HepG2 (cell line): ENCODE results near the gene ZDHHC14. TPM values are rescaled to one million over a fixed set of nuclear protein-coding genes. Genes with fewer than 3 reads are reported as not detected.

ENCODE experiments used
- ATF6 ChIP-seq: sonication (generic); formaldehyde crosslinking; conservative IDR thresholded peaks from 2 replicates; pipeline ENCODE4 v1.4.0; 2020; ENCODE audit warnings: missing genetic modification reagents
- CBX2 ChIP-seq, 2 experiments: fragments of 200-600 bp in 1 of 2; sonication (generic); formaldehyde crosslinking in 1 of 2; IDR thresholded peaks; 2 replicates each; pipeline versions ENCODE4 v1.7.0 to v1.8.1; 2018 to 2022; ENCODE audit warnings: low read depth in 2 of 2, low read length in 1 of 2, mild to moderate bottlenecking in 1 of 2, missing genetic modification reagents in 1 of 2
- GABPA ChIP-seq, 2 experiments: IDR thresholded peaks; 2 replicates each; pipeline ENCODE4 v1.6.1; 2011 to 2016; ENCODE audit warnings: low read depth in 2 of 2, low read length in 1 of 2, missing biosample characterization in 1 of 2, missing genetic modification characterization in 1 of 2
- KAT8 ChIP-seq: IDR thresholded peaks from 2 replicates; pipeline ENCODE4 v1.6.1; 2016; ENCODE audit warnings: missing genetic modification reagents, missing compliant biosample characterization
- KLF9 ChIP-seq: IDR thresholded peaks from 2 replicates; pipeline ENCODE4 v1.6.1; 2016; ENCODE audit warnings: low read depth
- MXI1 ChIP-seq: IDR thresholded peaks from 3 replicates; pipeline ENCODE4 v1.6.1; 2012; ENCODE audit warnings: low read depth, low read length, inconsistent platforms, borderline replicate concordance
- ONECUT2 ChIP-seq: sonication (generic); formaldehyde crosslinking; IDR thresholded peaks from 2 replicates; pipeline ENCODE4 v1.4.0; 2020; ENCODE audit warnings: missing genetic modification reagents
- PHF8 ChIP-seq: sonication (generic); formaldehyde crosslinking; IDR thresholded peaks from 2 replicates; pipeline ENCODE4 v1.5.0; 2020; ENCODE audit warnings: missing genetic modification reagents
- RBM39 ChIP-seq: fragments of 200-400 bp; formaldehyde crosslinking; IDR thresholded peaks from one replicate; pipeline ENCODE4 v1.6.1; 2018; ENCODE audit warnings: antibody characterized with exemption, mild to moderate bottlenecking, low read depth, low read length; ENCODE audit not compliant: poor library complexity, severe bottlenecking
- TBX3 ChIP-seq: fragments of 450-650 bp; IDR thresholded peaks from 2 replicates; pipeline ENCODE4 v1.6.1; 2017; ENCODE audit warnings: antibody characterized with exemption, mild to moderate bottlenecking, inconsistent platforms, borderline replicate concordance
- TCF12 ChIP-seq, 2 experiments: fragments of 450-650 bp in 1 of 2; sonication (generic) in 1 of 2; formaldehyde crosslinking in 1 of 2; IDR thresholded peaks; 2 replicates each; pipeline versions ENCODE4 v1.6.1 to v1.8.0; 2017 to 2022; ENCODE audit warnings: antibody characterized with exemption in 1 of 2, mild to moderate bottlenecking in 1 of 2, missing genetic modification reagents in 1 of 2, moderate library complexity in 1 of 2
- ZBTB33 ChIP-seq: sonication (generic); formaldehyde crosslinking; IDR thresholded peaks from 2 replicates; pipeline ENCODE4 v1.4.0; 2020; ENCODE audit warnings: missing genetic modification reagents
- ZBTB46 ChIP-seq: sonication (generic); formaldehyde crosslinking; IDR thresholded peaks from 2 replicates; pipeline ENCODE4 v1.4.0; 2020; ENCODE audit warnings: mild to moderate bottlenecking, missing genetic modification reagents, borderline replicate concordance
- ZC3H13 ChIP-seq: sonication (generic); formaldehyde crosslinking; IDR thresholded peaks from 2 replicates; pipeline ENCODE4 v1.8.1; 2023; ENCODE audit warnings: mild to moderate bottlenecking, missing genetic modification reagents, moderate library complexity
- ZSCAN25 ChIP-seq: sonication (generic); formaldehyde crosslinking; IDR thresholded peaks from 2 replicates; pipeline ENCODE4 v1.8.0; 2022; ENCODE audit warnings: mild to moderate bottlenecking, missing genetic modification reagents
- ZSCAN30 ChIP-seq: sonication (generic); formaldehyde crosslinking; IDR thresholded peaks from 2 replicates; pipeline ENCODE4 v1.5.0; 2020; ENCODE audit warnings: mild to moderate bottlenecking, missing genetic modification reagents
- polyA plus RNA-seq, 8 experiments: library from polyadenylated mRNA; depleted of rRNA in 3 of 8; stranded (reverse) in 7 of 8; unstranded in 1 of 8; fragments of >200 nt; fragmentation: Illumina TruSeq in 4 of 8; extraction: Trizol in 4 of 8; gene quantifications; 2 replicates each; pipeline versions ENCODE4 v1.2.1 to v1.2.3, GENCODE V29; 2011 to 2016; ENCODE audit warnings: low read depth in 4 of 8, missing spikeins in 1 of 8, mixed read lengths in 1 of 8; ENCODE audit not compliant: insufficient read depth in 1 of 8
- total RNA-seq, 5 experiments: library from RNA; depleted of rRNA; stranded (reverse); fragments of >200 nt; fragmentation: Illumina TruSeq; extraction: Trizol; gene quantifications; 2 replicates each; pipeline ENCODE4 v1.2.3, GENCODE V29; 2016; ENCODE audit warnings: low read depth in 1 of 5
- TF ChIP-seq, protein P1 (sequence below): sonication (generic); formaldehyde crosslinking; IDR thresholded peaks from 2 replicates; pipeline ENCODE4 v1.4.0; 2020; ENCODE audit warnings: mild to moderate bottlenecking, missing genetic modification reagents
- TF ChIP-seq, protein P2 (sequence below): sonication (generic); formaldehyde crosslinking; IDR thresholded peaks from 2 replicates; pipeline ENCODE4 v1.5.0; 2020; ENCODE audit warnings: missing genetic modification reagents, mild to moderate bottlenecking, borderline replicate concordance

The ZDHHC14 gene
- total and polyA plus RNA-seq, 2 of the 13 experiments (the other 11 are each of a cell fraction or from before 2014, with no cell fraction given), result 3.7 to 9.5 TPM

GRCh38 chr6:157379656-157380457 is 1.1 kb upstream of the ZDHHC14 start (continued):
- TF ChIP-seq ZBTB33 (CRISPR knock-in tag) (no peak), TCF12 (IDR thresholded peaks at IDR 0.05) (no peak), TCF12 (CRISPR knock-in tag; IDR thresholded peaks at IDR 0.05) (no peak), ATF6 (CRISPR knock-in tag) (no peak), ZC3H13 (CRISPR knock-in tag) (no peak), ZBTB46 (peak; percentile 73; the same call in 1 of the 2 replicates), ONECUT2 (CRISPR knock-in tag) (no peak), ZSCAN25 (CRISPR knock-in tag) (peak; percentile 55; the same call in 1 of the 2 replicates), ZSCAN30 (peak; percentile 46; the same call in 1 of the 2 replicates), GABPA (IDR thresholded peaks at IDR 0.05; ENCODE audit: low read depth, low read length) (no peak), GABPA (CRISPR knock-in tag; IDR thresholded peaks at IDR 0.05; ENCODE audit: low read depth) (peak; percentile 81), PHF8 (peak; percentile 42), TBX3 (no peak), MXI1 (peak; percentile 24; the same call in 1 of the 3 replicates), KLF9 (CRISPR knock-in tag) (0 out of 2 replicates have a peak, but pooled peaks have one; percentile 46), KAT8 (peak; percentile 78), RBM39 (no peak), CBX2 (IDR thresholded peaks at IDR 0.05; ENCODE audit: low read depth, low read length) (no peak), CBX2 (CRISPR knock-in tag; IDR thresholded peaks at IDR 0.05; ENCODE audit: low read depth) (no peak)
- TF ChIP-seq, protein P1, sequence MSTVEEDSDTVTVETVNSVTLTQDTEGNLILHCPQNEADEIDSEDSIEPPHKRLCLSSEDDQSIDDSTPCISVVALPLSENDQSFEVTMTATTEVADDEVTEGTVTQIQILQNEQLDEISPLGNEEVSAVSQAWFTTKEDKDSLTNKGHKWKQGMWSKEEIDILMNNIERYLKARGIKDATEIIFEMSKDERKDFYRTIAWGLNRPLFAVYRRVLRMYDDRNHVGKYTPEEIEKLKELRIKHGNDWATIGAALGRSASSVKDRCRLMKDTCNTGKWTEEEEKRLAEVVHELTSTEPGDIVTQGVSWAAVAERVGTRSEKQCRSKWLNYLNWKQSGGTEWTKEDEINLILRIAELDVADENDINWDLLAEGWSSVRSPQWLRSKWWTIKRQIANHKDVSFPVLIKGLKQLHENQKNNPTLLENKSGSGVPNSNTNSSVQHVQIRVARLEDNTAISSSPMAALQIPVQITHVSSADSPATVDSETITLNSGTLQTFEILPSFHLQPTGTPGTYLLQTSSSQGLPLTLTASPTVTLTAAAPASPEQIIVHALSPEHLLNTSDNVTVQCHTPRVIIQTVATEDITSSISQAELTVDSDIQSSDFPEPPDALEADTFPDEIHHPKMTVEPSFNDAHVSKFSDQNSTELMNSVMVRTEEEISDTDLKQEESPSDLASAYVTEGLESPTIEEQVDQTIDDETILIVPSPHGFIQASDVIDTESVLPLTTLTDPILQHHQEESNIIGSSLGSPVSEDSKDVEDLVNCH (CRISPR knock-in tag), result 0 out of 2 replicates have a peak, but pooled peaks have one; percentile 59
- TF ChIP-seq, protein P2, sequence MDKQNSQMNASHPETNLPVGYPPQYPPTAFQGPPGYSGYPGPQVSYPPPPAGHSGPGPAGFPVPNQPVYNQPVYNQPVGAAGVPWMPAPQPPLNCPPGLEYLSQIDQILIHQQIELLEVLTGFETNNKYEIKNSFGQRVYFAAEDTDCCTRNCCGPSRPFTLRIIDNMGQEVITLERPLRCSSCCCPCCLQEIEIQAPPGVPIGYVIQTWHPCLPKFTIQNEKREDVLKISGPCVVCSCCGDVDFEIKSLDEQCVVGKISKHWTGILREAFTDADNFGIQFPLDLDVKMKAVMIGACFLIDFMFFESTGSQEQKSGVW, result no peak
